GM10266 (cell line): ENCODE measurements around the gene SPRING1.
A peak's percentile ranks its signal among the peaks of the same experiment; 100 is the strongest.
"Not testable (repeated sequence)": the region's sequence is repeated elsewhere in the genome, so short reads cannot be mapped to it uniquely, and the experiment has no call there.

Experiments used
- DNase-seq: peaks from one replicate; pipeline ENCODE4 v3.0.0; 2012; ENCODE audit errors: extremely low spot score
- CTCF ChIP-seq: IDR thresholded peaks from 2 replicates; pipeline ENCODE4 v1.5.1; 2012; ENCODE audit warnings: mild to moderate bottlenecking, low read depth; ENCODE audit not compliant: control insufficient read depth, insufficient read depth; ENCODE audit errors: missing control alignments

The SPRING1 gene

GRCh38 chr12:116760622-116761020 lies 22.8 kb upstream of the SPRING1 start:
- TF ChIP-seq CTCF, result no peak
- DNase-seq, result no peak

- no peak for DNase-seq
- peak; percentile 46 for TF ChIP-seq CTCF
These were observed 22.1 kb upstream of the SPRING1 start for GRCh38 chr12:116759783-116760621.

DNA sequence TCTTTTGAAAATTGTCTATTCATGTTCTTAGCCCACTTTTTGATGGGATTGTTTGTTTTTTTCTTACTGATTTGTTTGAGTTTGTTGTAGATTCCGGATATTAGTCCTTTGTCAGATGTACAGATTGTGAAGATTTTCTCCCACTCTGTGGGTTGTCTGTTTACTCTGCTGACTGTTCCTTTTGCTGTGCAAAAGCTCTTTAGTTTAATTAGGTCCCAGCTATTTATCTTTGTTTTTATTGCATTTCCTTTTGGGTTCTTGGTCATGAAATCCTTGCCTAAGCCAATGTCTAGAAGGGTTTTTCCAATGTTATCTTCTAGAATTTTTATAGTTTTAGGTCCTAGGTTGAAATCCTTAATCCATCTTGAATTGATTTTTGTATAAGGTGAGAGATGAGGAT lies 16.9 kb upstream of the SPRING1 start:
- not testable (repeated sequence) for DNase-seq

DNA sequence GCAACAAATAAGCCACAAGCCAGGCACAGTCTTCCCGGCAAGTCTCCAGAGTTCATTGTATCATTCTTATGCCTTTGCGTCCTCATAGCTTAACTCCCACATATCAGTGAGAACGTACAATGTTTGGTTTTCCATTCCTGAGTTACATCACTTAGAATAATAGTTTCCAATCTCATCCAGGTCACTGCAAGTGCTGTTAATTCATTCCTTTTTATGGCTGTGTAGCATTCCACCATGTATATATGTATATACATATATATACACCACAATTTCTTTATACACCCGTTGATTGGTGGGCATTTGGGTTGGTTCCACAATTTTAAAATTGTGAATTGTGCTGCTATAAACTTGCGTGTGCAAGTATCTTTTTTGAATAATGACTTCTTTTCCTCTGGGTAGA lies 16.2 kb upstream of the SPRING1 start:
- DNase-seq, result not testable (repeated sequence)

DNA sequence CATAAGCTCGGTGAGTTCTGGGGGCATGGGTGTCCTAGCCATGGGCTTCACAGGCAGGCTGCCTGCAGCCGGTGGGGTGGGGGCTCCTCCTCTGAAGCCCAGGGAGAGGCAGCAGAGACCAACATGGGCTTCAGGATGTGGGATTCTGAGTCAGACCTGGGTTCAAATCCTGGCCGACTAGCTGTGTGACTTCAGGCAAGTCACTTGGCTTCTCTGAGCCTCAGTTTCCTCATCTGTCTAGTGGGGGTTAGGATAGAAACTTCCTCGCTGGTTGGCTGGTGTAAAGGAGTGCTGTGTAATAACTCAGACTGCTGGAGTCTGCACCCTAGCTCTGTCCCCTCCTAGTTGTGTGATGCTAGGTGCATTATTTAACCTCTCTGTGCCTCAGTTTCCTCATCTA lies 12.4 kb upstream of the SPRING1 start:
- TF ChIP-seq CTCF, result no peak
- no peak for DNase-seq

- no peak for DNase-seq
- no peak for TF ChIP-seq CTCF
These were observed 12.0 kb upstream of the SPRING1 start for GRCh38 chr12:116749884-116750283.

DNA sequence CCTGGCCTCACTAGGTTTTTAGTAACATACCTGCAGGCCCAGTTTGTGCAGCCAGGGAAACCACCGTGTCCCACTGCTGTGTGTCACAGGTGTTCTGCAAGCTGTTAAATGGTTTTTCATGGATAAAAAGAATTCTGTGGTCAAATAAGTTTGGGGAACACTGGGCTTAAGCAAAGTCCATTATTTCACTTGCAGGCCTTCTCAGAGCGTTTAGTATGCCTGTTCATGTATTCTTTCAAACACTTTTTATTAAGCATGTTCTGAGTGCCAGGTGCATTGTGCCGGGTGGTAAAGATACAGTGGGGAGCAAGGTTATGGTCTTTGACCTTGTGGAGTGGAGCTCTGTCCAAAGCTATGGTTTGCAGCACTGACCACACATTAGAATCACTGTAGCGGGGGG lies 7.7 kb upstream of the SPRING1 start:
- no peak for TF ChIP-seq CTCF
- DNase-seq, result no peak

DNA sequence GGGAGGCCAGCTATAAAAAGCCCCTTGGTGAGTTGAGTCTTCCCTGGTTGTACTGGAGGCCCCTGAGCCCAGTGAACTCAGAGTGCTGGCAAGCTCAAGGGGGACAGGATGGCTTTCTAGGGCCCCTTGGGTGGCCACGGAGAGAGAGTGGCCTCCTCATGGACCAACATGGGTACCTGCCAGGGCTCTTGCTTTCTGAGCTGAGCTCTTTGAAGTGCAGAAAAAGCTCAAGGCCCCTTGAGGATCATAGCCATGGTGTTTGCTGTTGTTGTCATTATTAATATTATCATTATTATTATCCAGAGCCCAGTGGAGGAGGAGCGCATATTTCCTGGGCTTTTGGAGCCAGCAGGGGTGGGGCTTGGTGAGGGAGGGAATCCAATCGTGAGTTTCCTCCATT lies 6.9 kb upstream of the SPRING1 start:
- no peak for TF ChIP-seq CTCF
- DNase-seq, result no peak

- not testable (repeated sequence) for DNase-seq
These were observed 4.9 kb upstream of the SPRING1 start for GRCh38 chr12:116742787-116743186.
